AG09309 (cell line): ENCODE results near the gene G3BP1.
"Not testable (repeated sequence)": the region's sequence is repeated elsewhere in the genome, so short reads cannot be mapped to it uniquely, and the experiment has no call there.

Experiments
- DNase-seq: peaks from one replicate; pipeline ENCODE4 v3.0.0-alpha.2; 2010; ENCODE audit warnings: low read depth
- H3K4me3 ChIP-seq: 2 replicates; pipeline ENCODE4 v1.5.1; 2011; ENCODE audit warnings: mild to moderate bottlenecking, low read depth, low read length, moderate library complexity; ENCODE audit not compliant: control insufficient read depth
- TF ChIP-seq, protein P1 (sequence below): IDR thresholded peaks from 2 replicates; pipeline ENCODE4 v1.5.1; 2011; ENCODE audit warnings: mild to moderate bottlenecking, low read depth, low read length, inconsistent platforms; ENCODE audit not compliant: insufficient read depth, control insufficient read depth; ENCODE audit errors: missing control alignments

Gene G3BP1

GRCh38 chr5:151771259-151772028 is at the start of gene G3BP1:
Gene G3BP1, plus strand, starts transcription at chr5:151771954. Its CDS starts 14,667 bp downstream, at chr5:151786621.
- H3K4me3 ChIP-seq, result peak within 1 kb of the TSS; percentile 92
- TF ChIP-seq, protein P1, sequence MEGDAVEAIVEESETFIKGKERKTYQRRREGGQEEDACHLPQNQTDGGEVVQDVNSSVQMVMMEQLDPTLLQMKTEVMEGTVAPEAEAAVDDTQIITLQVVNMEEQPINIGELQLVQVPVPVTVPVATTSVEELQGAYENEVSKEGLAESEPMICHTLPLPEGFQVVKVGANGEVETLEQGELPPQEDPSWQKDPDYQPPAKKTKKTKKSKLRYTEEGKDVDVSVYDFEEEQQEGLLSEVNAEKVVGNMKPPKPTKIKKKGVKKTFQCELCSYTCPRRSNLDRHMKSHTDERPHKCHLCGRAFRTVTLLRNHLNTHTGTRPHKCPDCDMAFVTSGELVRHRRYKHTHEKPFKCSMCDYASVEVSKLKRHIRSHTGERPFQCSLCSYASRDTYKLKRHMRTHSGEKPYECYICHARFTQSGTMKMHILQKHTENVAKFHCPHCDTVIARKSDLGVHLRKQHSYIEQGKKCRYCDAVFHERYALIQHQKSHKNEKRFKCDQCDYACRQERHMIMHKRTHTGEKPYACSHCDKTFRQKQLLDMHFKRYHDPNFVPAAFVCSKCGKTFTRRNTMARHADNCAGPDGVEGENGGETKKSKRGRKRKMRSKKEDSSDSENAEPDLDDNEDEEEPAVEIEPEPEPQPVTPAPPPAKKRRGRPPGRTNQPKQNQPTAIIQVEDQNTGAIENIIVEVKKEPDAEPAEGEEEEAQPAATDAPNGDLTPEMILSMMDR, result peak; percentile 79
- peak; percentile 100 for DNase-seq

GRCh38 chr5:151722546-151722945 is 49.2 kb upstream of the G3BP1 start:
- TF ChIP-seq, protein P1, result no peak
- no peak for DNase-seq
- no peak overlapping the region for H3K4me3 ChIP-seq

- H3K4me3 ChIP-seq, result no peak overlapping the region
- no peak for DNase-seq
- TF ChIP-seq, protein P1, result no peak
Observed at GRCh38 chr5:151724360-151724759, 47.4 kb upstream of the G3BP1 start.

DNA sequence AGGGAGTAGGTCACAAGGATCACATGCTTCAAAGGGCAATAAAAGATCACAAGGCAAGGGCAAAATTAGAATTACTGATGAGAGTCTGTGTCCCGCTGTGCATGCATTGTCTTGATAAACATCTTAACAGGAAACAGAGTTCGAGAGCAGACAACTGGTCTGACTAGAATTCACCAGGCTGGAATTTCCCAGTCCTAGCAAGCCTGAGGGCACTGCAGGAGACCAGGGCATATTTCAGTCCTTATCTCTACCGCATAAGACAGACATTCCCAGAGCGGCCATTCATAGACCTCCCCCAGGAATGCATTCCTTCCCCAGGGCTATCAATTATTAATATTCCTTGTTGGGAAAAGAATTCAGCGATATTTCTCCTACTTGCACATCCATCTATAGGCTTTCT is 42.2 kb upstream of the G3BP1 start:
- DNase-seq, H3K4me3 ChIP-seq: not testable (repeated sequence)

- H3K4me3 ChIP-seq, result no peak overlapping the region
- TF ChIP-seq, protein P1, result no peak
- DNase-seq, result no peak
Observed at GRCh38 chr5:151730381-151730780, 41.4 kb upstream of the G3BP1 start.

DNA sequence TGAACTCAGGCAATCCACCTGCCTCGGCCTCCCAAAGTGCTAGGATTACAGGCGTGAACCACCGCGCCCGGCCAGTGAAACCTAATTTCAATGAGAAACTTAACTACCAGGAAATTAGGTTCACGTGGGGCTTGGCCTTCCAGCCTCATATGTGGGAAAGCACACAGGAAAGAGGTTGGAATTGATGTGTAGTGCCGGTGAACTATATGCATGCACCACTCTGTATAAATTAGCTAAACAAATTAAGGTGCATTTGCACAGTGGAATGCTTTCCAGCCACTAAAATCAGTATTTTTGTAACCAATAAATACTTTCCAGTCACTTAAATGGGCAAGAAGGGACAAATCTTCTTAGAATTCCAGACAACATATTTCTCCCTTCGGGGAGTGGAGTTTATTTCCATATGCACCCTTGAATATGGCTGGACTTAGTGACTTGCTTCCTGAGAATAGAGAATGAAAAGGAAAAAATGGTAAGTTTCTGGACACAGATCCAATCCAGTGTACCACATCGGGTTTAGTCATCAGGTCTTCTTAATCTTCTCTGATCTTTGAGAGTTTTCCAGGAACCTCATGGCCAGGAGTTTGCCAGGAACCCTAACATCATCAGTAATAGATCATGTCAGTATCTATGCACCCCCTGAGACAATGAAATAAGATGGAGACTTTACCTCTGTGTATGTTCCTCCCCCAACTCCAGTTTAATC is 38.2 kb upstream of the G3BP1 start:
- DNase-seq, result no peak
- TF ChIP-seq, protein P1, result no peak
- H3K4me3 ChIP-seq, result no peak overlapping the region

- DNase-seq, result no peak
- TF ChIP-seq, protein P1, result no peak
- no peak overlapping the region for H3K4me3 ChIP-seq
Observed at GRCh38 chr5:151734064-151734408, 37.7 kb upstream of the G3BP1 start.
